ENCODE results near the gene ABCA9.

DNA sequence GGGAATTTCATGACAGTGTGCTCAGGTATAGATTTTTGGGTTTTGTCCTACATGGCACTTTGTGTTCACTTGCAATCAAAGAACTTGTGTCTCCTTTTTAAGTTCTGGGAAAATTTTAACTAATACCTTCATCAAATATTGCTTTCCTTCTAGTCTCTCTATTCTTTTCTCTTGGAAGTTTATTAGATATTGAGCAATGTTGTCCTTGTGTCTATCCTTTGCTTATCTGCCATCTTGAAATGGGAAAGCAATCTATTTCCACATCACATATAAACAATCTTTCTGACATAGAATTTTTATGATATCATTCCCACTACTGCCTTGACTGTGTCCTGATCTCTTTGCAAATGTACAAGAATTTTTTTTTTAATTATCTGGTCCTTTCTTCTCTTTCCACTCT is 4.4 kb upstream of the ABCA9 start:
- TF ChIP-seq, protein P1, sequence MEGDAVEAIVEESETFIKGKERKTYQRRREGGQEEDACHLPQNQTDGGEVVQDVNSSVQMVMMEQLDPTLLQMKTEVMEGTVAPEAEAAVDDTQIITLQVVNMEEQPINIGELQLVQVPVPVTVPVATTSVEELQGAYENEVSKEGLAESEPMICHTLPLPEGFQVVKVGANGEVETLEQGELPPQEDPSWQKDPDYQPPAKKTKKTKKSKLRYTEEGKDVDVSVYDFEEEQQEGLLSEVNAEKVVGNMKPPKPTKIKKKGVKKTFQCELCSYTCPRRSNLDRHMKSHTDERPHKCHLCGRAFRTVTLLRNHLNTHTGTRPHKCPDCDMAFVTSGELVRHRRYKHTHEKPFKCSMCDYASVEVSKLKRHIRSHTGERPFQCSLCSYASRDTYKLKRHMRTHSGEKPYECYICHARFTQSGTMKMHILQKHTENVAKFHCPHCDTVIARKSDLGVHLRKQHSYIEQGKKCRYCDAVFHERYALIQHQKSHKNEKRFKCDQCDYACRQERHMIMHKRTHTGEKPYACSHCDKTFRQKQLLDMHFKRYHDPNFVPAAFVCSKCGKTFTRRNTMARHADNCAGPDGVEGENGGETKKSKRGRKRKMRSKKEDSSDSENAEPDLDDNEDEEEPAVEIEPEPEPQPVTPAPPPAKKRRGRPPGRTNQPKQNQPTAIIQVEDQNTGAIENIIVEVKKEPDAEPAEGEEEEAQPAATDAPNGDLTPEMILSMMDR (tag by site-specific recombination; IDR thresholded peaks at IDR 0.05) = no peak
- TF ChIP-seq ZFP41 (tag by site-specific recombination; IDR thresholded peaks at IDR 0.05; ENCODE audit: borderline replicate concordance) (no peak), ZNF416 (tag by site-specific recombination; IDR thresholded peaks at IDR 0.05) (no peak), ZBTB1 (tag by site-specific recombination; IDR thresholded peaks at IDR 0.05) (no peak), PRDM10 (tag by site-specific recombination; IDR thresholded peaks at IDR 0.05) (no peak), ZNF121 (tag by site-specific recombination; IDR thresholded peaks at IDR 0.05) (no peak), SP2 (tag by site-specific recombination; IDR thresholded peaks at IDR 0.05) (no peak)
- TF ChIP-seq, protein P2, sequence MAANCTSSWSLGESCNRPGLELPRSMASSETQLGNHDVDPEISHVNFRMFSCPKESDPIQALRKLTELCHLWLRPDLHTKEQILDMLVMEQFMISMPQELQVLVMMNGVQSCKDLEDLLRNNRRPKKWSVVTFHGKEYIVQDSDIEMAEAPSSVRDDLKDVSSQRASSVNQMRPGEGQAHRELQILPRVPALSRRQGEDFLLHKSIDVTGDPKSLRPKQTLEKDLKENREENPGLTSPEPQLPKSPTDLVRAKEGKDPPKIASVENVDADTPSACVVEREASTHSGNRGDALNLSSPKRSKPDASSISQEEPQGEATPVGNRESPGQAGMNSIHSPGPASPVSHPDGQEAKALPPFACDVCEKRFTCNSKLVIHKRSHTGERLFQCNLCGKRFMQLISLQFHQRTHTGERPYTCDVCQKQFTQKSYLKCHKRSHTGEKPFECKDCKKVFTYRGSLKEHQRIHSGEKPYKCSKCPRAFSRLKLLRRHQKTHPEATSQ (tag by site-specific recombination; IDR thresholded peaks at IDR 0.05) = no peak
